HG02759 (cell line): ENCODE measurements around the gene FBXO8.
A peak's percentile ranks its signal among the peaks of the same experiment; 100 is the strongest.
"Not testable (repeated sequence)": the region's sequence is repeated elsewhere in the genome, so short reads cannot be mapped to it uniquely, and the experiment has no call there.

Experiments used
- ATAC-seq: cut with Tn5 transposase; IDR thresholded peaks from one replicate; pipeline ENCODE4 v1.9.1; 2021; ENCODE audit warnings: mild to moderate bottlenecking, moderate library complexity; ENCODE audit not compliant: unreplicated experiment

Gene FBXO8

GRCh38 chr4:174284487-174284886 lies 1.0 kb upstream of the FBXO8 start:
- ATAC-seq: no peak

- peak; percentile 96 for ATAC-seq
Observed at GRCh38 chr4:174282836-174283506, 496 bp downstream of the FBXO8 start.

GRCh38 chr4:174281901-174282300 lies 1.6 kb downstream of the FBXO8 start:
- no peak for ATAC-seq

GRCh38 chr4:174281182-174281737 lies 2.2 kb downstream of the FBXO8 start:
- ATAC-seq: no peak

GRCh38 chr4:174279433-174280155 lies 3.9 kb downstream of the FBXO8 start:
- no peak for ATAC-seq

GRCh38 chr4:174278467-174278866 lies 5.0 kb downstream of the FBXO8 start:
- ATAC-seq: no peak

- ATAC-seq: no peak
Observed at GRCh38 chr4:174277433-174277832, 6.0 kb downstream of the FBXO8 start.

GRCh38 chr4:174275101-174275500 lies 8.4 kb downstream of the FBXO8 start:
- ATAC-seq: no peak

- no peak for ATAC-seq
Observed at GRCh38 chr4:174274436-174274835, 9.0 kb downstream of the FBXO8 start.

- no peak for ATAC-seq
Observed at GRCh38 chr4:174273930-174274329, 9.5 kb downstream of the FBXO8 start.

GRCh38 chr4:174266416-174266815 lies 17.1 kb downstream of the FBXO8 start:
- no peak for ATAC-seq

GRCh38 chr4:174265916-174266315 lies 17.6 kb downstream of the FBXO8 start:
- ATAC-seq: no peak

GRCh38 chr4:174263445-174263736 lies 20.1 kb downstream of the FBXO8 start:
- ATAC-seq: no peak

GRCh38 chr4:174262624-174263444 lies 20.6 kb downstream of the FBXO8 start:
- no peak for ATAC-seq

- ATAC-seq: not testable (repeated sequence)
Observed at GRCh38 chr4:174261432-174261831, 22.0 kb downstream of the FBXO8 start.

GRCh38 chr4:174260099-174260498 lies 23.4 kb downstream of the FBXO8 start:
- ATAC-seq: peak; percentile 79

GRCh38 chr4:174259580-174259979 lies 23.9 kb downstream of the FBXO8 start:
- ATAC-seq: no peak

- no peak for ATAC-seq
Observed at GRCh38 chr4:174256277-174256713, 27.2 kb downstream of the FBXO8 start.

- ATAC-seq: no peak
Observed at GRCh38 chr4:174255786-174256185, 27.7 kb downstream of the FBXO8 start.

GRCh38 chr4:174255374-174255773 lies 28.1 kb downstream of the FBXO8 start:
- ATAC-seq: no peak

GRCh38 chr4:174254613-174255012 lies 28.9 kb downstream of the FBXO8 start:
- no peak for ATAC-seq
